Bronchial epithelial cell (primary cell): Measurements from ENCODE around the gene BBLN. TPM values are rescaled to one million over a fixed set of nuclear protein-coding genes. Genes with fewer than 3 reads are reported as not detected.

Source experiments
- DNase-seq: peaks from one replicate; pipeline ENCODE4 v3.0.0-alpha.2; 2010; ENCODE audit warnings: low read depth
- FAIRE-seq: peaks from 2 replicates; lab custom pipeline; 2011; peaks lifted over from hg19 to GRCh38; lab: Jason Lieb, UNC
- H3K27me3 ChIP-seq: 2 replicates; pipeline ENCODE4 v1.5.1; 2011; ENCODE audit warnings: low read length; ENCODE audit not compliant: control insufficient read depth, insufficient read depth
- H3K36me3 ChIP-seq: 2 replicates; pipeline ENCODE4 v1.5.1; 2011; ENCODE audit warnings: low read length; ENCODE audit not compliant: control insufficient read depth, insufficient read depth
- H3K4me3 ChIP-seq: 2 replicates; pipeline ENCODE4 v1.5.1; 2011; ENCODE audit warnings: mild to moderate bottlenecking, low read depth, low read length, control low read depth
- total RNA-seq: library from RNA; depleted of rRNA; stranded (reverse); fragments of >200 nt; gene quantifications from 2 replicates; pipeline ENCODE4 v1.2.1, GENCODE V29; 2014
- TF ChIP-seq, protein P1 (sequence below): IDR thresholded peaks from 2 replicates; pipeline ENCODE4 v1.5.1; 2011; ENCODE audit warnings: mild to moderate bottlenecking, moderate library complexity, low read length, control low read depth, inconsistent platforms; ENCODE audit not compliant: insufficient read depth, severe bottlenecking

The BBLN gene
- total RNA-seq, 1 donor from 2014 or later: 28.2 TPM

DNA sequence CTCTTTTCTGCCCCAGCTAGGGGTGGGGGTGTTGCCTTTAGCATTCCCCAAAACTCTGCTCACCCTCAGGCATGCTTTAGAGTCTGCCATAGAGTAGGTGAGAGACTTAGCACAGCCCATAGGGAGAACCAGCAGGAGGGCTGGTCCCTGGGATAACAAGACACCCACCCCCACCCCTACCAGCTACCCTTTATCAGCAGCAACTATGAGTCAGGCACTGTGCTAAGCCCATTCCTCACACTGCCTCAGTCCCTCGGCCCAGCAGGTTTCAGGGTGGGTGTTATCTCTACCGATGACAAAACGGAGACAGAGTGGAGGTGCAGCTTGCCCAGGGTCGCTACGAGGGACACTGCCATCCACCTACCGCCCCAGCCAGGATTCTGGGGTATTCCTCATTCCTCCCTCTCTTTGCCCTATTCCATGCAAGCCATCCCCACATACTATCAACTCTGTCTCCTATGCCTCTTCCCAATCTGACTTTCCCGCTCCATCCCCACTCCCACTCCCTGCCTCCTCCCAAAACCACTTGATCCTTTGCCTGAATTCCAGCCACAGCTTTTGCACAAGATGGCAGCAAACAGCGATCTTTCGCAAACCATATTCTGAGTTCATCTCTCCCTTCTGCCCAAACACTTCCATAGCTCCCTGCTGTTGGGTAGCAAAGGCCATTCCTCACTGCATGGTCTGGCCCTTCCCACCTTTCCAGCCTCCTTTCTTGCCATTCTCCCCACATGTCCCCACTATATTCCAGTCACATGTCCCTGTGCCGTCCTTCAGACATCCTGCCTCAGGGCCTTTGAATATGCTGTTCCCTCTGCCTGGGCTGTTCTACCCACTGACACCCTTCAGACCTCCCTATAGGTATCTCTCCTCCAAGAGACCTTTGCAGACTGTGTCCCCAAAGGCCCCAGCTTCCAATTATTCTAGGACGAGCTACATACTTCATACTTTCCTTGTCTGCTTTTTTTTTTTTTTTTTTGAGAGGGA is 26.2 kb downstream of the BBLN start:
- H3K36me3 ChIP-seq: peaks cover 20% of the 10 kb centered on the region
- FAIRE-seq: no peak
- DNase-seq: no peak
- H3K27me3 ChIP-seq: no peaks in the 10 kb centered on the region
- no peak overlapping the region for H3K4me3 ChIP-seq
- TF ChIP-seq, protein P1, sequence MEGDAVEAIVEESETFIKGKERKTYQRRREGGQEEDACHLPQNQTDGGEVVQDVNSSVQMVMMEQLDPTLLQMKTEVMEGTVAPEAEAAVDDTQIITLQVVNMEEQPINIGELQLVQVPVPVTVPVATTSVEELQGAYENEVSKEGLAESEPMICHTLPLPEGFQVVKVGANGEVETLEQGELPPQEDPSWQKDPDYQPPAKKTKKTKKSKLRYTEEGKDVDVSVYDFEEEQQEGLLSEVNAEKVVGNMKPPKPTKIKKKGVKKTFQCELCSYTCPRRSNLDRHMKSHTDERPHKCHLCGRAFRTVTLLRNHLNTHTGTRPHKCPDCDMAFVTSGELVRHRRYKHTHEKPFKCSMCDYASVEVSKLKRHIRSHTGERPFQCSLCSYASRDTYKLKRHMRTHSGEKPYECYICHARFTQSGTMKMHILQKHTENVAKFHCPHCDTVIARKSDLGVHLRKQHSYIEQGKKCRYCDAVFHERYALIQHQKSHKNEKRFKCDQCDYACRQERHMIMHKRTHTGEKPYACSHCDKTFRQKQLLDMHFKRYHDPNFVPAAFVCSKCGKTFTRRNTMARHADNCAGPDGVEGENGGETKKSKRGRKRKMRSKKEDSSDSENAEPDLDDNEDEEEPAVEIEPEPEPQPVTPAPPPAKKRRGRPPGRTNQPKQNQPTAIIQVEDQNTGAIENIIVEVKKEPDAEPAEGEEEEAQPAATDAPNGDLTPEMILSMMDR: no peak

DNA sequence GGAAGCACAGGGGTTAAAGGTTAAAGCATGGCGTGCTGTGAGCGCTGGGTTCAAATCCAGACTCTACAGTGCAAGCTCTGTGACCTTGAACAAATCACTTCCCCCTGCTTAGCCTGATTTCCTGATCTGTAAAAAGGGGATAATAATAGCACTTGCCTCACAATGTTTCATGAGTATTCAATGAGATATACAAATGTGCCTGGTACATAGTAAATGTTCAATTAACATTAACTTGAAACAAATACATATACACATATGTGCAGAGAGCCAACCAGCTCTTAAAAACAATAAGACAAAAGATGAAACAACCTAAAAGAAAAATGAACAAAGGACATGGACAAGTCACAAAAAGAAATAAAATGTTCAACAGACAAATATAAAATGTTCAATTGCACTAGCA is 27.3 kb downstream of the BBLN start:
- TF ChIP-seq, protein P1: no peak
- peaks cover 19% of the 10 kb centered on the region for H3K36me3 ChIP-seq
- no peak overlapping the region for H3K4me3 ChIP-seq
- no peak for FAIRE-seq
- no peak for DNase-seq
- no peaks in the 10 kb centered on the region for H3K27me3 ChIP-seq

DNA sequence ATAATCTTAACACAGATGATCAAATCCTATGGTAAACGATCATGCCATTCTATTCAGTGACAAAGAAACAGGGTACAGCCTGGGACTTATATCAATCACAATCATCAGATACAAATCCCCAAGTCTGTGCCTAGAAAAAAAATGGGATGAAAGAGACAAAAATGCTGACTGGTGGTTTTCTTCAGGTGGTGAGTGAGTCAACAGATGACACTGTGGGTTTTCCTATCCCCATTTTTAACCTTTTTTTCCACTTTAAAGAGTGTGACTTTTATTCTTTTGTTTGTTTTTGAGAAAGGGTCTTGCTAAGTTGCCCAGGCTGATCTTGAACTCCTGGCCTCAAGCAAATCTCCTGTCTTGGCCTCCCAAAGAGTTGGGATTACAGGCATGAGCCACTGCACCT is 28.1 kb downstream of the BBLN start:
- Histone ChIP-seq H3K4me3 (no peak overlapping the region), H3K27me3 (no peaks in the 10 kb centered on the region), H3K36me3 (peaks cover 15% of the 10 kb centered on the region)
- DNase-seq: no peak
- TF ChIP-seq, protein P1: no peak
- no peak for FAIRE-seq

DNA sequence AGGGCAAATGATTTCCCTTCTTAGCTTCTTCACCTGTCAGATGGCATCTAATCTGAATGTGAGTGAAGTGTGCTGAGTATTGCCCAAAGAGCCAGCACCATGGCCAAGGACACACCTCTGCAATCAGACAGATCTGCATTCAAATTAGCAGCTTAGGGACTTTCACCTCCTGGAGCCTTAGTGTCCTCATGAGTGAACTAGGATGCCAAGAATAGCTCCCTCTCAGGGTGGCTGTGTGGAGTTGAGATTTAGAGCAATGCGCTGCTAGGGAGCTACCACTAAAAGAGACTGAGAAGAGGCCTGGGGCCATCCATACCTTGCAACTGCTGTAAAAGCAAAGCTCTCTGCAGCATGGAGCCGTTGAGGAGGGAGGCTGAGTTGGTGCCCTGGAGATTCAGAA is 29.9 kb downstream of the BBLN start:
- TF ChIP-seq, protein P1: no peak
- Histone ChIP-seq H3K4me3 (no peak overlapping the region), H3K36me3 (peaks cover 14% of the 10 kb centered on the region), H3K27me3 (no peaks in the 10 kb centered on the region)
- DNase-seq (no peak), FAIRE-seq (no peak)

DNA sequence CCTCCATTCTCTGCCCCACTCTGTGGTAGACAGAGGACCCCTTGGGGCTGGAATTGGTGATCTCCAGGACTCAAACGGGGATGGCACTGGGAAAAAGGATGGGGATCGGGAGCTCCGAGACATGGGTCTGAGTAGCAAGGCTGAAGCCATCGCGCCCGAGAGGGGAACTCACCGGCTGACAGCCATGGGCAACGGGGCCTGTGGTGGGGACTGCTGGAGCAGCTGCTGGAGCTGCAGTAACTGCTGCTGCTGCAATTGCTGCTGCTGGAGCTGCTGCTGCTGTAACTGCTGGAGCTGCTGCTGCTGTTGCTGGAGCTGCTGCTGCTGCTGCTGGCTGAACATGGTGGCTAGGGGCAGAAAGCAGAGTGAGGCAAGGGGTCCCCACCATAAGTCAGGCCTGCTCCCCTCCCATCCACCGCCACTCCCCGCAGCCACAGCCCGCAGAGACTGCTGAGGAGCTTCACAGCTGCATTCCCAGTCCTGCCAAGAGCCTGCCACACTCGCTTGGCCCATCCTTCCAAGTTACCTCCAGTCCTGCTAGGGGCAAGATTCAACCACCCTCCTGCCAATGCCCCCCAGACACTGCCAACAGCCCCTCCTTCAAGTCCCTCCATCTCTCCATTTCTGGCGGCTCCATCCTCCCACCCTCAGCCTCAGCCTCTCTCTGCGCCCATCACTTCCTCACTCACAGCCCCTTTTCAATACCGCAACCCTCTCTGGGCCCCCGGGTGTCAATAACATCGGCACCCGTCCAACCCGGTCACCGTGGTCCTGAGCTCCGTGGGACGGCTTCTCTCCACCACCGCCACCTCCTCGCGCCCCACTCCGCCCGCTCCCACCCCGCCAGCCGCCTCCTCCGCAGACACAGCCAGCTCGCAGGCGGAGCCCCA is 30.7 kb downstream of the BBLN start:
- H3K27me3 ChIP-seq: no peaks in the 10 kb centered on the region
- DNase-seq: no peak
- H3K36me3 ChIP-seq: peaks cover 9% of the 10 kb centered on the region
- peak overlapping the region; percentile 84 for H3K4me3 ChIP-seq
- FAIRE-seq: no peak
- TF ChIP-seq, protein P1: no peak
